Renal pelvis (tissue), 4 donors: Measurements from ENCODE around the gene HACD2. TPM values are rescaled to one million over a fixed set of nuclear protein-coding genes. Genes with fewer than 3 reads are reported as not detected.

Source experiments
- DNase-seq: peaks from one replicate; pipeline ENCODE4 v3.0.0-alpha.2; 2013
- polyA plus RNA-seq, 3 donors: library from polyadenylated mRNA; unstranded; fragments of 120-200 nt; gene quantifications; one replicate each; pipeline ENCODE4 v1.2.1, GENCODE V29; 2013; ENCODE audit not compliant: insufficient read length in 3 of 3

HACD2 gene
- polyA plus RNA-seq, 3 donors, result 39.7 to 52.9 (median 50.8) TPM

- DNase-seq, result no peak
Observed at GRCh38 chr3:123534264-123534663, 50.6 kb downstream of the HACD2 start.

GRCh38 chr3:123533554-123534159 is 51.2 kb downstream of the HACD2 start:
- DNase-seq, result no peak

GRCh38 chr3:123528130-123528529 is 56.7 kb downstream of the HACD2 start:
- DNase-seq, result no peak

GRCh38 chr3:123527046-123527445 is 57.8 kb downstream of the HACD2 start:
- no peak for DNase-seq

GRCh38 chr3:123526474-123526873 is 58.4 kb downstream of the HACD2 start:
- no peak for DNase-seq

GRCh38 chr3:123525433-123525832 is 59.4 kb downstream of the HACD2 start:
- no peak for DNase-seq

- DNase-seq, result no peak
Observed at GRCh38 chr3:123524981-123525380, 59.9 kb downstream of the HACD2 start.

- DNase-seq, result no peak
Observed at GRCh38 chr3:123523023-123523412, 61.8 kb downstream of the HACD2 start.

- DNase-seq, result no peak
Observed at GRCh38 chr3:123522320-123523022, 62.4 kb downstream of the HACD2 start.

- DNase-seq, result no peak
Observed at GRCh38 chr3:123521179-123521969, 63.5 kb downstream of the HACD2 start.

- DNase-seq, result no peak
Observed at GRCh38 chr3:123520656-123521055, 64.2 kb downstream of the HACD2 start.

- no peak for DNase-seq
Observed at GRCh38 chr3:123518892-123519485, 65.9 kb downstream of the HACD2 start.

- no peak for DNase-seq
Observed at GRCh38 chr3:123511726-123512125, 73.1 kb downstream of the HACD2 start.

GRCh38 chr3:123511084-123511483 is 73.8 kb downstream of the HACD2 start:
- DNase-seq, result no peak

GRCh38 chr3:123508178-123508577 is 76.7 kb downstream of the HACD2 start:
- DNase-seq, result peak; percentile 44

- no peak for DNase-seq
Observed at GRCh38 chr3:123505820-123506219, 79.0 kb downstream of the HACD2 start.

- no peak for DNase-seq
Observed at GRCh38 chr3:123503203-123503602, 81.7 kb downstream of the HACD2 start.

- DNase-seq, result no peak
Observed at GRCh38 chr3:123499322-123499721, 85.5 kb downstream of the HACD2 start.

- no peak for DNase-seq
Observed at GRCh38 chr3:123498761-123499160, 86.1 kb downstream of the HACD2 start.

GRCh38 chr3:123493912-123494311 is 90.9 kb downstream of the HACD2 start:
- no peak for DNase-seq

GRCh38 chr3:123491966-123492587 is 92.8 kb downstream of the HACD2 start:
- no peak for DNase-seq

GRCh38 chr3:123489400-123490004 is 95.4 kb downstream of the HACD2 start:
- peak; percentile 61 for DNase-seq
